HepG2 (cell line): ENCODE results near the gene PDP2.

Source experiments
- ATF7 ChIP-seq, 2 experiments: fragments of 450-650 bp in 1 of 2; sonication (generic) in 1 of 2; formaldehyde crosslinking in 1 of 2; IDR thresholded peaks; 2 replicates each; pipeline versions ENCODE4 v1.4.0 to v1.6.1; 2016 to 2020; ENCODE audit warnings: antibody characterized with exemption in 1 of 2, mild to moderate bottlenecking in 1 of 2, missing genetic modification reagents in 1 of 2
- HOXA7 ChIP-seq: sonication (generic); formaldehyde crosslinking; IDR thresholded peaks from 2 replicates; pipeline ENCODE4 v1.8.1; 2022; ENCODE audit warnings: mild to moderate bottlenecking, missing genetic modification reagents, moderate library complexity
- SALL2 ChIP-seq: sonication (generic); formaldehyde crosslinking; IDR thresholded peaks from 2 replicates; pipeline ENCODE4 v1.8.1; 2023; ENCODE audit warnings: mild to moderate bottlenecking, missing genetic modification reagents, inconsistent platforms
- TAF1 ChIP-seq: sonication (generic); formaldehyde crosslinking; IDR thresholded peaks from 2 replicates; pipeline ENCODE4 v1.4.0; 2020; ENCODE audit warnings: missing genetic modification reagents
- TRIM24 ChIP-seq: sonication (generic); formaldehyde crosslinking; IDR thresholded peaks from 2 replicates; pipeline ENCODE4 v1.8.0; 2022; ENCODE audit warnings: mild to moderate bottlenecking, missing genetic modification reagents
- ZNF678 ChIP-seq: sonication (generic); formaldehyde crosslinking; IDR thresholded peaks from 2 replicates; pipeline ENCODE4 v1.4.0; 2020; ENCODE audit warnings: mild to moderate bottlenecking, missing genetic modification reagents
- TF ChIP-seq, protein P1 (sequence below): sonication (generic); formaldehyde crosslinking; IDR thresholded peaks from 2 replicates; pipeline ENCODE4 v1.5.0; 2020; ENCODE audit warnings: mild to moderate bottlenecking, missing genetic modification reagents, moderate library complexity

DNA sequence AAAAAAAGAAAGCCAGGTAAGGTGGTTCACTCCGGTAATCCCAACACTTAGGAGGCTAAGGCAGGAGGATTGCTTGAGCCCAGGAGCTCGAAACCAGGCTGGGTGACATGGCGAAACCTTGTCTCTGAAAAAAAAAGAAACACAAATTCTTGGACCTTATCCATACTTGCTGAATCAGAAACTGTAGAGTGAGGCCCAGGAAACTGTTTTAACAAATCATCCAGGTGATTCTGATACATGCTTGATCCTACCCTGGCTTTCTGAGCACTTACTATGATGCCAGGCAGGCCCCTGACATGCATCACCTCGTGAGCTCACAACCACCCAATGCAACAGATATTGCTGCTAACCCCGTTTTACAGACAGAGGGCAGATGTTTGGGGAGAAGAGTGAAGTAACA, 45.6 kb upstream of the PDP2 start:
- no peak for TF ChIP-seq HOXA7 (CRISPR knock-in tag)
- TF ChIP-seq TAF1 (CRISPR knock-in tag) = no peak
- no peak for TF ChIP-seq ZNF678 (CRISPR knock-in tag)
- no peak for TF ChIP-seq ATF7 (IDR thresholded peaks at IDR 0.05)
- TF ChIP-seq ATF7 (CRISPR knock-in tag; IDR thresholded peaks at IDR 0.05) = no peak
- TF ChIP-seq, protein P1, sequence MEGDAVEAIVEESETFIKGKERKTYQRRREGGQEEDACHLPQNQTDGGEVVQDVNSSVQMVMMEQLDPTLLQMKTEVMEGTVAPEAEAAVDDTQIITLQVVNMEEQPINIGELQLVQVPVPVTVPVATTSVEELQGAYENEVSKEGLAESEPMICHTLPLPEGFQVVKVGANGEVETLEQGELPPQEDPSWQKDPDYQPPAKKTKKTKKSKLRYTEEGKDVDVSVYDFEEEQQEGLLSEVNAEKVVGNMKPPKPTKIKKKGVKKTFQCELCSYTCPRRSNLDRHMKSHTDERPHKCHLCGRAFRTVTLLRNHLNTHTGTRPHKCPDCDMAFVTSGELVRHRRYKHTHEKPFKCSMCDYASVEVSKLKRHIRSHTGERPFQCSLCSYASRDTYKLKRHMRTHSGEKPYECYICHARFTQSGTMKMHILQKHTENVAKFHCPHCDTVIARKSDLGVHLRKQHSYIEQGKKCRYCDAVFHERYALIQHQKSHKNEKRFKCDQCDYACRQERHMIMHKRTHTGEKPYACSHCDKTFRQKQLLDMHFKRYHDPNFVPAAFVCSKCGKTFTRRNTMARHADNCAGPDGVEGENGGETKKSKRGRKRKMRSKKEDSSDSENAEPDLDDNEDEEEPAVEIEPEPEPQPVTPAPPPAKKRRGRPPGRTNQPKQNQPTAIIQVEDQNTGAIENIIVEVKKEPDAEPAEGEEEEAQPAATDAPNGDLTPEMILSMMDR = no peak
- no peak for TF ChIP-seq TRIM24 (CRISPR knock-in tag)
- TF ChIP-seq SALL2 (CRISPR knock-in tag) = no peak
